ENCODE data around the gene LGI4. TPM values are rescaled to one million over a fixed set of nuclear protein-coding genes. Genes with fewer than 3 reads are reported as not detected.

LGI4 gene
- total and polyA plus RNA-seq, 2 experiments from 2014 or later: 3.4 to 4.3 TPM

DNA sequence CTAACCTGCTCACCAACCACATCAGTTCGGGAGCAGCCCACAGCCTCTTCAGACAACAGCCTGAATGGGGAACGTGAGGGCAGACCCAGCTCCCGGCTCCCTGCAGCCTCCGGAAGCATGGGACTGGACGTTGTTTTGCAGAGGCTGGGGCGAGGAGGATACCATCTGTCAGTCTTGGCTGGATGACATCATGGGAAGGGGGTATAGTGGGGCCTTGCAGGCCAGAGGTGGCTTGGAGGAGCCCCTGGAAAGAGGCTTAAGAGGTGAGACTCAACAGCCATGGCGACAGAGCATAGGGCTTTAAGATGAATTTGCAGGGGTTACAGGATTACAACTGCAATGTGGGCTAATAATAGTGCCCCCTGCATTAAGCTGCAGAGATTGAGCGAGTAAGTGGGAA is 17.7 kb downstream of the LGI4 start:
- DNase-seq (ENCODE audit: low spot score): no peak

DNA sequence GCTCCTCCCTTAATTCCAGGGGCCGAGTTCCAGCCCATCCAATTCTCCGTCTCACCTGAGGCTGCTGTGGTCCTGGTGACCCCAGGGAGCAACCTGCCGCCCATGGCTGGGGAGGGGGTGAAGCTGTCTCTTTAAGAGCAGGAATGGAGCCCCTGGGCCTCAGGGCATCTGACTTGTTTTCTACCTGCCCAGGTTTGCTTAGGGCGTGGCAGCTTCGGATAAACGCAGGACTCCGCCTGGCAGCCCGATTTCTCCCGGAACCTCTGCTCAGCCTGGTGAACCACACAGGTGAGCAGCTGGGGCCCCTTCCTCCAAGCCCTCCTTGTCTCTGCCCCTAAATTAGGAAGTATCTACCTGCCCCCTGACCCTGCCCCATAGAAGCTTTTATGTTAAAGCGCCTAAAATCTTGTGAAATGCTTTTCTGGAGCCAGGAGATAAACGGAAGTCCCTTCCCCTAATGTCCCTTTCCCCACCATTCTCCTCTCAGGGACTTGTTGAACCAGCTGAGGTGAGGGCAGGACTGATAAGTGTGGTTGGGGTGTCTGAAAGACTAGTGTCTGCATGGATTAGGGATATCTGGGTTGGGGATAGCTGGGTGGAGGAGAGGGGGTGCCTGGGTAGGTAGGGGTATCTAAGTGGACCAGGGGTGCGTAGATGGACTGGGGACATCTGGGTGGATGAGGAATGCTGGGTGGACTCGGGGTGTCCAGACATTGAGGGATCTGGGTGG is 18.6 kb downstream of the LGI4 start:
- H3K27me3 Mint-ChIP-seq (ENCODE audit: insufficient read depth, low read depth, poor library complexity): peaks cover 29% of the 10 kb centered on the region
- no peak overlapping the region for H3K4me3 Mint-ChIP-seq
- DNase-seq (ENCODE audit: low spot score): no peak
- no peaks in the 10 kb centered on the region; the same call in 2 of the 3 replicates for H3K9me3 Mint-ChIP-seq
- Histone ChIP-seq H3K79me2 (replicated peaks; ENCODE audit: insufficient read depth) (no peaks in the 10 kb centered on the region), H4K20me1 (replicated peaks; ENCODE audit: insufficient read depth) (no peaks in the 10 kb centered on the region), H3K27ac (ENCODE audit: low read depth) (no peak overlapping the region), H3K4me1 (ENCODE audit: insufficient read depth) (peaks cover 23% of the 10 kb centered on the region), H3K4me3 (no peak overlapping the region), H3K27me3 (ENCODE audit: insufficient read depth) (no peaks in the 10 kb centered on the region), H3K4me2 (no peak overlapping the region), H3K36me3 (ENCODE audit: insufficient read depth) (no peaks in the 10 kb centered on the region), H3F3A (replicated peaks; ENCODE audit: low read depth) (no peaks in the 10 kb centered on the region), H3K9me2 (ENCODE audit: insufficient read depth) (no peaks in the 10 kb centered on the region), H2AFZ (peak overlapping the region; percentile 18)
- no peaks in the 10 kb centered on the region for H3K36me3 Mint-ChIP-seq (ENCODE audit: low read depth)
- H3K4me1 Mint-ChIP-seq: peaks cover 37% of the 10 kb centered on the region
- TF ChIP-seq EZH2 (IDR thresholded peaks at IDR 0.05; ENCODE audit: low read depth, unreplicated experiment): no peak
- TF ChIP-seq STAT1 (IDR thresholded peaks at IDR 0.05; ENCODE audit: unreplicated experiment): no peak
- TF ChIP-seq ETS1 (IDR thresholded peaks at IDR 0.05): no peak
- no peak overlapping the region for H3K27ac Mint-ChIP-seq
- ATAC-seq: no peak

More for the DNA sequence above, 17.7 kb downstream of the LGI4 start:
- Histone ChIP-seq H3K4me3 (no peak overlapping the region), H3K9me2 (ENCODE audit: insufficient read depth) (no peaks in the 10 kb centered on the region), H2AFZ (no peak overlapping the region), H3K4me1 (ENCODE audit: insufficient read depth) (peaks cover 23% of the 10 kb centered on the region), H3K27ac (ENCODE audit: low read depth) (no peak overlapping the region), H3K36me3 (ENCODE audit: insufficient read depth) (no peaks in the 10 kb centered on the region), H3K4me2 (no peak overlapping the region), H3K79me2 (replicated peaks; ENCODE audit: insufficient read depth) (no peaks in the 10 kb centered on the region), H3F3A (replicated peaks; ENCODE audit: low read depth) (no peaks in the 10 kb centered on the region), H3K27me3 (ENCODE audit: insufficient read depth) (no peaks in the 10 kb centered on the region), H4K20me1 (replicated peaks; ENCODE audit: insufficient read depth) (no peaks in the 10 kb centered on the region)
- Mint-ChIP-seq H3K36me3 (ENCODE audit: low read depth) (no peaks in the 10 kb centered on the region), H3K4me3 (no peak overlapping the region), H3K4me1 (peaks cover 33% of the 10 kb centered on the region), H3K27me3 (ENCODE audit: insufficient read depth, low read depth, poor library complexity) (peaks cover 26% of the 10 kb centered on the region), H3K27ac (no peak overlapping the region), H3K9me3 (no peaks in the 10 kb centered on the region; the same call in 2 of the 3 replicates)
- no peak for ATAC-seq
- TF ChIP-seq EZH2 (IDR thresholded peaks at IDR 0.05; ENCODE audit: low read depth, unreplicated experiment) (no peak), STAT1 (IDR thresholded peaks at IDR 0.05; ENCODE audit: unreplicated experiment) (no peak), POLR2AphosphoS5 (IDR thresholded peaks at IDR 0.05; ENCODE audit: low read depth) (no peak), NANOG (IDR thresholded peaks at IDR 0.05; ENCODE audit: borderline replicate concordance) (no peak)

GRCh38 chr19:35115177-35115951 is 19.5 kb downstream of the LGI4 start, which contains the start of gene FXYD3:
Gene FXYD3, plus strand, starts transcription at chr19:35115823. Its CDS starts 3,554 bp downstream, at chr19:35119377.
- Mint-ChIP-seq H3K27me3 (ENCODE audit: insufficient read depth, low read depth, poor library complexity) (peaks cover 29% of the 10 kb centered on the region), H3K4me3 (peak within 1 kb of the TSS; percentile 73), H3K4me1 (peaks cover 41% of the 10 kb centered on the region), H3K9me3 (no peaks in the 10 kb centered on the region; the same call in 2 of the 3 replicates), H3K27ac (no peak within 1 kb of the TSS), H3K36me3 (ENCODE audit: low read depth) (no peaks in the 10 kb centered on the region)
- no peaks in the 10 kb centered on the region for H3K79me2 ChIP-seq (replicated peaks; ENCODE audit: insufficient read depth)
- H3K4me1 ChIP-seq (ENCODE audit: insufficient read depth): peaks cover 27% of the 10 kb centered on the region
- H3K4me3 ChIP-seq: peak within 1 kb of the TSS; percentile 52
- DNase-seq (ENCODE audit: low spot score) (no peak), ATAC-seq (peak; percentile 5)
- no peaks in the 10 kb centered on the region for H3K36me3 ChIP-seq (ENCODE audit: insufficient read depth)
- no peaks in the 10 kb centered on the region for H3F3A ChIP-seq (replicated peaks; ENCODE audit: low read depth)
- H2AFZ ChIP-seq: peak within 1 kb of the TSS; percentile 93
- no peak within 1 kb of the TSS for H3K27ac ChIP-seq (ENCODE audit: low read depth)
- H3K4me2 ChIP-seq: peak within 1 kb of the TSS; percentile 75
- H3K9me2 ChIP-seq (ENCODE audit: insufficient read depth): no peaks in the 10 kb centered on the region
- no peaks in the 10 kb centered on the region for H4K20me1 ChIP-seq (replicated peaks; ENCODE audit: insufficient read depth)
- no peaks in the 10 kb centered on the region for H3K27me3 ChIP-seq (ENCODE audit: insufficient read depth)
- TF ChIP-seq JUNB (IDR thresholded peaks at IDR 0.05; ENCODE audit: unreplicated experiment) (no peak), STAT1 (IDR thresholded peaks at IDR 0.05; ENCODE audit: unreplicated experiment) (no peak), EZH2 (IDR thresholded peaks at IDR 0.05; ENCODE audit: low read depth, unreplicated experiment) (no peak), CREB1 (CRISPR knock-in tag; IDR thresholded peaks at IDR 0.05; ENCODE audit: low read depth) (no peak), ZNF331 (CRISPR knock-in tag; IDR thresholded peaks at IDR 0.05; ENCODE audit: low read depth) (no peak), POLR2AphosphoS5 (IDR thresholded peaks at IDR 0.05; ENCODE audit: low read depth) (no peak), EZH2phosphoT487 (IDR thresholded peaks at IDR 0.05; ENCODE audit: unreplicated experiment) (no peak), REST (IDR thresholded peaks at IDR 0.05; ENCODE audit: unreplicated experiment) (no peak), NANOG (IDR thresholded peaks at IDR 0.05; ENCODE audit: borderline replicate concordance) (no peak)

Measured in GM23338 (cell line).